ENCODE measurements around the gene NRARP.

DNA sequence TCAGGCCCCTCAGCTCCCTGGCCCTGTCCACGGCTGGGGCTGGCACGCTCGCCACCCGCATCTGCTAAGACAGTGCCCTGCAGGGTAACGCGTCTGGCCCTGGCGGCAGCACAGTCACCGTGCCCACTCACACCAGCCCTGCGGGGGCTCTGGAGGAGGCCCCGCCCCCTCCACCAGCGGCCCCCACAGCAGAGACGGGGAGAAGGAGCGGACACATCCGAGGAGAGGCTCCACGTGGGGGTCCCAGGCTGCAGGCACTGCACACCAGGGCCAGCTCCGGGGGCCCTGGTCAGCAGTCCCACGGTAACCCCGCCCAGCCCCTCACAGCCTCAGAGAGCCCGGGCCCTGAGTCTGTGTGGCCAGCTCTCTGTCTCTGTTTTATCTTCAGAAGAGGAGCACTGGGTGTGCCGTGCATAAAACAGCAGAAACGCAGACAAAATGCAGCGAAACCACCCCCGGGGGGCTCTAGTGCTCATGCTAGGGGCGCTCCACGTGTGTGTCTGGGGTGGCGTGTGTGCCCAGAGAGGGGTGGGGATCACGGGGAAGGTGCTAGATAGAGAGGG, 47.5 kb upstream of the NRARP start:
- TF ChIP-seq, protein P1, sequence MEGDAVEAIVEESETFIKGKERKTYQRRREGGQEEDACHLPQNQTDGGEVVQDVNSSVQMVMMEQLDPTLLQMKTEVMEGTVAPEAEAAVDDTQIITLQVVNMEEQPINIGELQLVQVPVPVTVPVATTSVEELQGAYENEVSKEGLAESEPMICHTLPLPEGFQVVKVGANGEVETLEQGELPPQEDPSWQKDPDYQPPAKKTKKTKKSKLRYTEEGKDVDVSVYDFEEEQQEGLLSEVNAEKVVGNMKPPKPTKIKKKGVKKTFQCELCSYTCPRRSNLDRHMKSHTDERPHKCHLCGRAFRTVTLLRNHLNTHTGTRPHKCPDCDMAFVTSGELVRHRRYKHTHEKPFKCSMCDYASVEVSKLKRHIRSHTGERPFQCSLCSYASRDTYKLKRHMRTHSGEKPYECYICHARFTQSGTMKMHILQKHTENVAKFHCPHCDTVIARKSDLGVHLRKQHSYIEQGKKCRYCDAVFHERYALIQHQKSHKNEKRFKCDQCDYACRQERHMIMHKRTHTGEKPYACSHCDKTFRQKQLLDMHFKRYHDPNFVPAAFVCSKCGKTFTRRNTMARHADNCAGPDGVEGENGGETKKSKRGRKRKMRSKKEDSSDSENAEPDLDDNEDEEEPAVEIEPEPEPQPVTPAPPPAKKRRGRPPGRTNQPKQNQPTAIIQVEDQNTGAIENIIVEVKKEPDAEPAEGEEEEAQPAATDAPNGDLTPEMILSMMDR (IDR thresholded peaks at IDR 0.05): no peak
- no peak for TF ChIP-seq POLR2AphosphoS5 (IDR thresholded peaks at IDR 0.05)
- TF ChIP-seq EP300 (IDR thresholded peaks at IDR 0.05): no peak
- TF ChIP-seq POLR2A (IDR thresholded peaks at IDR 0.05): no peak

Data from upper lobe of left lung (tissue), 4 donors.